ENCODE data around the gene BBX. TPM values are rescaled to one million over a fixed set of nuclear protein-coding genes. Genes with fewer than 3 reads are reported as not detected.

Gene BBX
- total RNA-seq, 1 donor from 2014 or later: 54.3 TPM

- H3K4me3 Mint-ChIP-seq (ENCODE audit: unreplicated experiment): no peak overlapping the region
- no peaks in the 10 kb centered on the region for H3K4me1 Mint-ChIP-seq (ENCODE audit: unreplicated experiment)
Observed at GRCh38 chr3:107760144-107760543, 237.4 kb downstream of the BBX start.

DNA sequence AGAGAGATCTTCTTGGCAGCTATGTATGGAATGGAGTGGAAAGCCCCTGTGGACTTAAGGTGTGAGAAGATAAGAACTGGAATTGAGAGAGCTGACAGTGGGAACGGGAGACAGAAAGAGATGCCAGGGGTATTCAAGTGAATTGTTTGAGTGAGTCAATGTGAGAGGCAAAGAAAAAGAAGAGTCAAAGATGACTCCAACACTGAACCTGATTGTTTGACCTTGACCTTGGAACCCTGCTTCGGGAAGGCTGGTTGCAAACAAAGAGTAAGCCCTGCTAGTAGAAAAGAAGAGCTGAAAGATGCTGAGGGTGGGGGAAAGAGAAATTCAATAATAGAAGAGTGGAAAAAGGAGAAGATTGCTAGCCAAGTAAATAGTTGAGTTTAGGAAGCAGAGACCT is 238.6 kb downstream of the BBX start:
- no peaks in the 10 kb centered on the region for H3K9me3 Mint-ChIP-seq (ENCODE audit: unreplicated experiment)
- H3K36me3 Mint-ChIP-seq (ENCODE audit: low read depth, unreplicated experiment): peaks cover 3% of the 10 kb centered on the region
- no peak for DNase-seq (ENCODE audit: low spot score)
- no peaks in the 10 kb centered on the region for H3K27me3 Mint-ChIP-seq (ENCODE audit: unreplicated experiment)
- no peak overlapping the region for H3K27ac Mint-ChIP-seq (ENCODE audit: unreplicated experiment)
- no peak for TF ChIP-seq CTCF (IDR thresholded peaks at IDR 0.05; ENCODE audit: unreplicated experiment)
- H3K4me3 Mint-ChIP-seq (ENCODE audit: unreplicated experiment): no peak overlapping the region
- no peaks in the 10 kb centered on the region for H3K4me1 Mint-ChIP-seq (ENCODE audit: unreplicated experiment)

More at GRCh38 chr3:107760144-107760543, 237.4 kb downstream of the BBX start:
- Mint-ChIP-seq H3K27me3 (ENCODE audit: unreplicated experiment) (no peaks in the 10 kb centered on the region), H3K36me3 (ENCODE audit: low read depth, unreplicated experiment) (peaks cover 3% of the 10 kb centered on the region), H3K9me3 (ENCODE audit: unreplicated experiment) (no peaks in the 10 kb centered on the region), H3K27ac (ENCODE audit: unreplicated experiment) (no peak overlapping the region)
- DNase-seq (ENCODE audit: low spot score): no peak
- TF ChIP-seq CTCF (IDR thresholded peaks at IDR 0.05; ENCODE audit: unreplicated experiment): no peak

- Mint-ChIP-seq H3K4me3 (ENCODE audit: unreplicated experiment) (no peak overlapping the region), H3K27ac (ENCODE audit: unreplicated experiment) (no peak overlapping the region), H3K36me3 (ENCODE audit: low read depth, unreplicated experiment) (peaks cover 3% of the 10 kb centered on the region), H3K4me1 (ENCODE audit: unreplicated experiment) (no peaks in the 10 kb centered on the region), H3K9me3 (ENCODE audit: unreplicated experiment) (no peaks in the 10 kb centered on the region), H3K27me3 (ENCODE audit: unreplicated experiment) (peaks cover 1% of the 10 kb centered on the region)
- TF ChIP-seq CTCF (IDR thresholded peaks at IDR 0.05; ENCODE audit: unreplicated experiment): no peak
- no peak for DNase-seq (ENCODE audit: low spot score)
Observed at GRCh38 chr3:107765524-107765923, 242.8 kb downstream of the BBX start.

GRCh38 chr3:107767897-107768605 is 245.3 kb downstream of the BBX start:
- peaks cover 1% of the 10 kb centered on the region for H3K27me3 Mint-ChIP-seq (ENCODE audit: unreplicated experiment)
- H3K4me1 Mint-ChIP-seq (ENCODE audit: unreplicated experiment): no peaks in the 10 kb centered on the region
- TF ChIP-seq CTCF (IDR thresholded peaks at IDR 0.05; ENCODE audit: unreplicated experiment): no peak
- no peak overlapping the region for H3K27ac Mint-ChIP-seq (ENCODE audit: unreplicated experiment)
- no peak for DNase-seq (ENCODE audit: low spot score)
- H3K4me3 Mint-ChIP-seq (ENCODE audit: unreplicated experiment): no peak overlapping the region
- H3K36me3 Mint-ChIP-seq (ENCODE audit: low read depth, unreplicated experiment): peaks cover 3% of the 10 kb centered on the region
- H3K9me3 Mint-ChIP-seq (ENCODE audit: unreplicated experiment): no peaks in the 10 kb centered on the region

DNA sequence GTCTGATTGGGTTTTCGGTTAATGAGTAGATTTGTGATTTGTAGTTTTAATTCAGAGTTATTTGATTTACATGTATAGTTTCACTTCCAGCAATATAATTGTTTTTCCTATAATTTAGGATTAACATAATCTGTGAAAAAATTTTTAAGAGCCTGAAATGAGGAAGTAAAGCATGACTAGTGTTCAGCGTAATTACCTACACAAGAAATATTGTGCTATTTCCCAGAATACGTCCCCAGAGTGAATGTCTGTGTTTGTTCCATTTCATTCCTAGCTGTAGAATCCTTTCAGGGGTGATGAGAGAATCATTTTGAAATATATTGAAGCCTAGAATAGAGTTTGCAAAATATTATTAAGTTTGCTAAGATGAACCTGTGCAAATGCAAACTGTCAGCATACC is 247.1 kb downstream of the BBX start:
- no peak for DNase-seq (ENCODE audit: low spot score)
- no peak overlapping the region for H3K4me3 Mint-ChIP-seq (ENCODE audit: unreplicated experiment)

More for the DNA sequence above, 247.1 kb downstream of the BBX start:
- Mint-ChIP-seq H3K36me3 (ENCODE audit: low read depth, unreplicated experiment) (peaks cover 2% of the 10 kb centered on the region), H3K27ac (ENCODE audit: unreplicated experiment) (no peak overlapping the region), H3K9me3 (ENCODE audit: unreplicated experiment) (no peaks in the 10 kb centered on the region), H3K4me1 (ENCODE audit: unreplicated experiment) (no peaks in the 10 kb centered on the region), H3K27me3 (ENCODE audit: unreplicated experiment) (peaks cover 1% of the 10 kb centered on the region)
- TF ChIP-seq CTCF (IDR thresholded peaks at IDR 0.05; ENCODE audit: unreplicated experiment): no peak
